DMS53 treated with DMSO at 0.1 percent for 48 hours (cell line): ENCODE measurements around the gene HOXD3.

Experiments used
- DNase-seq: peaks from one replicate; lab custom pipeline; 2025; ENCODE audit not compliant: unreplicated experiment; lab: John Stamatoyannopoulos, UW

HOXD3 gene

GRCh38 chr2:176202491-176202890 is 45.4 kb downstream of the HOXD3 start:
- DNase-seq, result no peak

- DNase-seq, result no peak
These were observed 48.0 kb downstream of the HOXD3 start for GRCh38 chr2:176205126-176205525.

GRCh38 chr2:176206136-176206535 is 49.0 kb downstream of the HOXD3 start:
- DNase-seq, result no peak

- DNase-seq, result no peak
These were observed 49.6 kb downstream of the HOXD3 start for GRCh38 chr2:176206682-176207081.

GRCh38 chr2:176211110-176211509 is 54.0 kb downstream of the HOXD3 start:
- no peak for DNase-seq

- DNase-seq, result no peak
These were observed 55.2 kb downstream of the HOXD3 start for GRCh38 chr2:176212276-176212675.

GRCh38 chr2:176213406-176213805 is 56.3 kb downstream of the HOXD3 start:
- DNase-seq, result no peak
